ENCODE results near the gene HMCN2.

The HMCN2 gene

GRCh38 chr9:130349398-130349797, 83.8 kb downstream of the HMCN2 start:
- no peak for DNase-seq

DNA sequence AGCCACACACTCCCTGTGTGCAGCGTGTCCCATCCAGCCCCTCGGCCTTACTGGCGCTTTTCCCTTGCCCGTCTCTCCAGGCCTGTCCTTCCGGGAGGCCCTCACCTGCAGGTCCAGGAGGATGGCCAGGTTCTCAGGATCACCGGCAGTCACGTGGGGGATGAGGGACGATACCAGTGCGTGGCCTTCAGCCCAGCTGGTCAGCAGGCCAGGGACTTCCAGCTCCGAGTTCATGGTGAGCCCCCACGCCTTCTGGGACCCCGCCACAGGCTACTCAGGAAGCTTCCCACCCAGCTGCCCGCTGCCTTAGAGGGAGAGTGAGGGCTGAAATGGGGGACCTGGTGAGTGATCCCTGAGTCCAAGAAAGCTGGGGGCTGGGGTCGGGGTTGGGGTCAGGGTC, 85.8 kb downstream of the HMCN2 start:
- DNase-seq = no peak

- DNase-seq = no peak
Measured at GRCh38 chr9:130352081-130352480, 86.5 kb downstream of the HMCN2 start.

GRCh38 chr9:130352586-130353285, 87.2 kb downstream of the HMCN2 start:
- DNase-seq = no peak

- no peak for DNase-seq
Measured at GRCh38 chr9:130354378-130354777, 88.8 kb downstream of the HMCN2 start.

DNA sequence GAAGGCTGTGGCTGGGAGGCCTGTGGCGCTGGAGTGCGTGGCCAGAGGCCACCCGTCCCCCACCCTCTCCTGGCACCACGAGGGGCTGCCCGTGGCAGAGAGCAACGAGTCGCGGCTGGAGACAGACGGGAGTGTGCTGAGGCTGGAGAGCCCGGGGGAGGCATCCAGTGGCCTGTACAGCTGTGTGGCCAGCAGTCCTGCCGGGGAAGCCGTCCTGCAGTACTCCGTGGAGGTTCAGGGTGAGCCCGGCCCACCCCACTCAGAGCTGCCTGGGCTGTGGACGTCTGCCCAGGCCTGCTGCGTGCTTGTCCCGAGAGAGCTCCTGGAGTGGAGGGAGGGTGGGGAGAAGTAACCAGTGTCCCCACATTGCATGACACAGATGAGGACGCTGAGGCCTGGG, 89.2 kb downstream of the HMCN2 start:
- no peak for DNase-seq

DNA sequence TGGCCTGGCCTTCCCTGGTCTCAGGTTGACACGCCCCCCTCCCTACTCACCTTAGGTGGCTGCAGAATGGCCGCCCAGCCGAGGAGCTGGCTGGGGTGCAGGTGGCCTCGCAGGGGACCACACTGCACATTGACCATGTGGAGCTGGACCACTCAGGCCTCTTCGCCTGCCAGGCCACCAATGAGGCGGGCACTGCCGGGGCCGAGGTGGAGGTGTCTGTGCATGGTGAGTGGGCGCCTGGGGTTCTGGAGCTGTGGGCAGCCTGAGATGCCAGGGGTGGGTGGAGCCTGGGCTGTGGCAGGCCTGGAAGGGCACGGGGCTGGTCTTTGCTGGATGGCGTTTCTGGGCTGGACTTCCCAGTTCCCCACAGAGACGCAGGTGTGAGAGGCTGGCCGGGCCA, 90.5 kb downstream of the HMCN2 start:
- DNase-seq = no peak

- no peak for DNase-seq
Measured at GRCh38 chr9:130356877-130357584, 91.5 kb downstream of the HMCN2 start.

GRCh38 chr9:130358928-130359327, 93.4 kb downstream of the HMCN2 start:
- no peak for DNase-seq

- DNase-seq = no peak
Measured at GRCh38 chr9:130359819-130360218, 94.3 kb downstream of the HMCN2 start.

GRCh38 chr9:130360672-130361071, 95.1 kb downstream of the HMCN2 start:
- DNase-seq = no peak

DNA sequence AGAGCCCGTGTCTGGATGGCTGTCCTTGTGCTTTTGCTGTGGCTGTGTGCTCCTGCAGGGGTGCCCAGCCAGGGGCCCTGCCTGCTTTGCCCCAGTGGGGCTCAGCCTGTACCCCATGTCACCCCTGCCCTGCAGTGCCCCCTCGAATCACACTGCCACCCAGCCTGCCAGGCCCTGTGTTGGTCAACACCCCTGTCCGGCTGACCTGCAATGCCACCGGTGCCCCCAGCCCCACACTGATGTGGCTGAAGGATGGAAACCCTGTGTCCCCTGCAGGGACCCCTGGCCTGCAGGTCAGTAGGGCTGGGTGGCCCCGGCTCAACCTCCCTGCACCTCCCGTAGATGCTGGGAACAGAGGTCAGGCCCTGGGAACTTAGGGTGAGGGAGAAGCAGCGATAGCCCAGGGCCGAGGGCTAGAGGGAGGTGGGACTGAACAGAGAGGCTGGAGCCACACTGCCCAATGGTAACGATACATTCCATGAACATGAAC, 96.4 kb downstream of the HMCN2 start:
- DNase-seq = no peak

- no peak for DNase-seq
Measured at GRCh38 chr9:130362691-130363090, 97.1 kb downstream of the HMCN2 start.

DNA sequence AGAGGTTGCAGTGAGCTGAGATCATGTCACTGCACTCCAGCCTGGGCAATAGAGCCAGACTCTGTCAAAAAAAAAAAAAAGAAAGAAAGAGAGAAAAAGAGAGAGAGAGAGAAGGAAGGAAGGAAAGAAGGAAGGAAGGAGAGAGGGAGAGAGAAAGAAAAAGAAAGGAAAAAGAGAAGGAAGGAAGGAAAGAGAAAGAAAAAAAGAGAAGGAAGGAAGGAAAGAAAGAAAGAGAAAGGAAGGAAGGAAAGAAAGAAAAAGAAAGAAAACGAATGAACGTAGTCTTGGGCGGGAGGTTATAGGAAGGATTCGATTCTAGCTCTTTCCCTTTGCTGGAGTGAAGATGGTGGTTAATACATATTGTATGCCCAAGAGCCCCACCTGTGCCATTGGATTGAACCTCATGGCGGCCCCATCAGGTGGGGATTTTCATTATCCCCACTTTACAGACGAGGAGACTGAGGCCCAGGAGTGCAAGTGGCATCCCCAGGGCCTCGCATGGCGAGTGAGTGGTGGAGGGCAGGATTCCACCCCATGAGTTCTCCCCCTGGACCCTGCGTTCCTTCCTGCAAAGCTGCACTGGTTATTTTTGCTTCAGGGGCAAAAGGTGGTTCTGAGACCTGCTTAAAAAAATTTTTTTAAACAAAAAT, 98.3 kb downstream of the HMCN2 start:
- no peak for DNase-seq

DNA sequence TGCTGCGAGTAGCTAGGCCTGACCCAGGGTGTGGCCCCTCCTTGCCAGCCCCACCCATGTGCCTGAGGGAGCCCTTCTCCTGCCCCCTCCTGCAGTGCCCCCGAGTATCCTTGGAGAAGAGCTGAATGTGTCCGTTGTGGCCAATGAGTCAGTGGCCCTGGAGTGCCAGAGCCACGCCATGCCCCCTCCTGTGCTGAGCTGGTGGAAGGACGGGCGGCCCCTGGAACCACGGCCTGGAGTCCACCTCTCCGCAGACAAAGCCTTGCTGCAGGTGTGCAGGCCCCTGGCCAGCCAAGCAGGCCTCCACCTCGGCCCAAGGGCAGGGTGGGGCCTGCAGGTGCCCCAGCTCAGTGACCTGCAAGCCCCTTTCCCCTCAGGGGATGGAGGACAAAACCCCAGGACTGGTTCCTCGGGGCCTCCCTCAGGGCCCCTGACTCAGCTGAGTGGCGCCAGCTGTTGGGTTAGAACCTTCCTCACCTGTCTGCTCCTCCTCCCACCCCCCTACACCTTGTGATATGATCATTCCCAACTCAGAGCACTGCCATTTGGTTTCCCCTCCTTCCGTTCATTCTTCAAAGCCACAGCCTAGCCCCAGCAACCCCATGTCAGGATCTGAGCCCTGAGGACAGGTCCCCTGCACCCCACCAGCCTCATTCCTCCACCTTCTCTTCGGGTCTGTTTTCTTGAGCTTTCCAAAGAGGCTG, 99.2 kb downstream of the HMCN2 start:
- no peak for DNase-seq

GRCh38 chr9:130365323-130365721, 99.8 kb downstream of the HMCN2 start:
- no peak for DNase-seq

- DNase-seq = no peak
Measured at GRCh38 chr9:130366072-130366471, 100.5 kb downstream of the HMCN2 start.

- DNase-seq = no peak
Measured at GRCh38 chr9:130366888-130367550, 101.5 kb downstream of the HMCN2 start.

DNA sequence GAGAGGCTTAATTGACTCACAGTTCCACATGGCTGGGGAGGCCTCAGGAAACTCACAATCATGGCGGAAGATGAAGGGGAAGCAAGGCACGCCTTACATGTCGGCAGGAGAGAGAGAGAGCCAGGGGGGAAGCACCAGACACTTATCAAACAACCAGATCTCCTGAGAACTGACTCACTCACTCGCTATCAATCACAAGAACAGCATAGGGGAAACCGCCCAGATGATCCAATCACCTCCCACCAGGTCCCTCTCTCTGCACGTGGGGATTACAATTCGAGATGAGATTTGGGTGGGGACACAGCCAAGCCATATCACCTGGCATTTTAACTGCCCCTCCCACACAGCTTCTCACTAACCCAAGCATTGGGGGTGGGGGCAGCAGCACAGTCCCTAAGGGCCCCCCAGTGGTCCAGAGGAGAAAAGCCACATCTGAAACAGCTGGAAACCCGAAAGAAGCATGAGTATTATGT, 103.1 kb downstream of the HMCN2 start:
- DNase-seq = no peak

GRCh38 chr9:130370226-130370625, 104.7 kb downstream of the HMCN2 start:
- DNase-seq = no peak

- DNase-seq = no peak
Measured at GRCh38 chr9:130371196-130371966, 105.8 kb downstream of the HMCN2 start.

- DNase-seq = no peak
Measured at GRCh38 chr9:130372057-130372456, 106.5 kb downstream of the HMCN2 start.
